ENCODE data around the gene UBE2F. TPM values are rescaled to one million over a fixed set of nuclear protein-coding genes. Genes with fewer than 3 reads are reported as not detected.

UBE2F gene
- total RNA-seq, 1 experiment from 2014 or later = 62.1 TPM

DNA sequence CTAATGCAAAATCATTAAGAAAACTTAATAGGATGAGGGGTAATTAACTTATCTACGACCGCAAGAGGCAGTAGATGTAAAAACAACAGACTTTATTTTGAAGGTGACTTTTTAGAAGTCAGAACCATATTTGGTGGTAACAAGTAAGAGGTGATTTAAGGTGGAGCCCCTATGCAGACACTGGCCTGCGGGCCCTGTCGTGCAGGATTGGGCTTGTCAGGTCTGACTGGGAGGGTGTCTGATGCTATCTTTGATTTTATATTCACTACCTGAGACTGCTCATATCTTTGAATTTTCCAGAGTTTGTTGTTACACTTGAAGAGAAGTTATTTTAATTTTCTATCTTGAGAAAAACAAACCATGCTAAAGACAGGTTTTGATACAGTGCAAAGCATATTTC is 64.9 kb downstream of the UBE2F start:
- Histone ChIP-seq H3K23me2 (ENCODE audit: insufficient read length, low read depth, low read length, poor library complexity, severe bottlenecking) (no peaks in the 10 kb centered on the region), H3K9me3 (ENCODE audit: control insufficient read depth, low read depth, low read length) (no peaks in the 10 kb centered on the region), H4K91ac (ENCODE audit: insufficient read length, low read depth, low read length) (no peak overlapping the region), H3K9ac (ENCODE audit: extremely low read depth, insufficient read length, low read length) (no peak overlapping the region), H2AFZ (ENCODE audit: low read length) (no peak overlapping the region), H2BK120ac (ENCODE audit: low read depth, low read length, poor library complexity, severe bottlenecking) (no peak overlapping the region), H2BK12ac (ENCODE audit: insufficient read length, low read depth, low read length) (no peak overlapping the region), H4K8ac (replicated peaks; ENCODE audit: insufficient read length, low read depth, low read length) (no peak overlapping the region), H2BK5ac (ENCODE audit: insufficient read length, low read length) (no peak overlapping the region), H3K4me2 (ENCODE audit: insufficient read depth, insufficient read length, low read length) (no peak overlapping the region), H2AK5ac (ENCODE audit: insufficient read length, low read length) (no peak overlapping the region), H3K18ac (ENCODE audit: insufficient read length, low read depth, low read length) (no peak overlapping the region), H3K79me1 (ENCODE audit: insufficient read depth, low read depth, low read length, poor library complexity, severe bottlenecking) (no peaks in the 10 kb centered on the region), H3K79me2 (ENCODE audit: insufficient read depth, low read length) (no peaks in the 10 kb centered on the region), H3K4ac (ENCODE audit: low read depth, low read length) (no peak overlapping the region), H3T11ph (ENCODE audit: low read length) (no peak overlapping the region), H3K14ac (ENCODE audit: insufficient read depth, low read length) (no peak overlapping the region), H2BK15ac (ENCODE audit: low read depth, low read length) (no peak overlapping the region), H4K5ac (ENCODE audit: insufficient read length, low read depth, low read length) (no peak overlapping the region), H2BK20ac (ENCODE audit: low read depth, low read length, poor library complexity, severe bottlenecking) (no peak overlapping the region), H3K4me1 (ENCODE audit: insufficient read depth, low read length) (no peaks in the 10 kb centered on the region; the same call in 1 of the 2 replicates), H3K27ac (ENCODE audit: insufficient read length, low read depth, low read length) (no peak overlapping the region), H3K56ac (ENCODE audit: insufficient read length, low read depth, low read length) (no peak overlapping the region), H3K23ac (ENCODE audit: insufficient read length, low read depth, low read length) (no peak overlapping the region), H3K27me3 (ENCODE audit: insufficient read depth, low read length) (no peaks in the 10 kb centered on the region), H4K20me1 (ENCODE audit: control insufficient read depth, insufficient read depth, insufficient read length) (no peaks in the 10 kb centered on the region)
- TF ChIP-seq, protein P1, sequence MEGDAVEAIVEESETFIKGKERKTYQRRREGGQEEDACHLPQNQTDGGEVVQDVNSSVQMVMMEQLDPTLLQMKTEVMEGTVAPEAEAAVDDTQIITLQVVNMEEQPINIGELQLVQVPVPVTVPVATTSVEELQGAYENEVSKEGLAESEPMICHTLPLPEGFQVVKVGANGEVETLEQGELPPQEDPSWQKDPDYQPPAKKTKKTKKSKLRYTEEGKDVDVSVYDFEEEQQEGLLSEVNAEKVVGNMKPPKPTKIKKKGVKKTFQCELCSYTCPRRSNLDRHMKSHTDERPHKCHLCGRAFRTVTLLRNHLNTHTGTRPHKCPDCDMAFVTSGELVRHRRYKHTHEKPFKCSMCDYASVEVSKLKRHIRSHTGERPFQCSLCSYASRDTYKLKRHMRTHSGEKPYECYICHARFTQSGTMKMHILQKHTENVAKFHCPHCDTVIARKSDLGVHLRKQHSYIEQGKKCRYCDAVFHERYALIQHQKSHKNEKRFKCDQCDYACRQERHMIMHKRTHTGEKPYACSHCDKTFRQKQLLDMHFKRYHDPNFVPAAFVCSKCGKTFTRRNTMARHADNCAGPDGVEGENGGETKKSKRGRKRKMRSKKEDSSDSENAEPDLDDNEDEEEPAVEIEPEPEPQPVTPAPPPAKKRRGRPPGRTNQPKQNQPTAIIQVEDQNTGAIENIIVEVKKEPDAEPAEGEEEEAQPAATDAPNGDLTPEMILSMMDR (conservative IDR thresholded peaks at IDR 0.05) = no peak
- DNase-seq = no peak
- no peak overlapping the region for H3K4me3 Mint-ChIP-seq
- peaks cover 12 to 56% (median 35%) of the 10 kb centered on the region in 3 experiments; a peak in 6 of 7 replicates for H3K36me3 Mint-ChIP-seq (ENCODE audit: insufficient read depth in 1 of 3, low read depth in 3 of 3)
- H3K27me3 Mint-ChIP-seq (ENCODE audit: low read depth) = no peaks in the 10 kb centered on the region
- no peak overlapping the region; a peak in 1 of 7 replicates for H3K27ac Mint-ChIP-seq
- no peaks in the 10 kb centered on the region for H3K9me3 Mint-ChIP-seq
- H3K4me1 Mint-ChIP-seq = peaks cover 17% of the 10 kb centered on the region in 2 experiments
- WGBS (ENCODE audit: extremely low coverage, insufficient read length, low lambda C conversion rate) = no CpG with 5 or more reads among the region's 4 CpGs

All from H9 (cell line).